ENCODE data around the gene FOXL2NB.

The FOXL2NB gene

DNA sequence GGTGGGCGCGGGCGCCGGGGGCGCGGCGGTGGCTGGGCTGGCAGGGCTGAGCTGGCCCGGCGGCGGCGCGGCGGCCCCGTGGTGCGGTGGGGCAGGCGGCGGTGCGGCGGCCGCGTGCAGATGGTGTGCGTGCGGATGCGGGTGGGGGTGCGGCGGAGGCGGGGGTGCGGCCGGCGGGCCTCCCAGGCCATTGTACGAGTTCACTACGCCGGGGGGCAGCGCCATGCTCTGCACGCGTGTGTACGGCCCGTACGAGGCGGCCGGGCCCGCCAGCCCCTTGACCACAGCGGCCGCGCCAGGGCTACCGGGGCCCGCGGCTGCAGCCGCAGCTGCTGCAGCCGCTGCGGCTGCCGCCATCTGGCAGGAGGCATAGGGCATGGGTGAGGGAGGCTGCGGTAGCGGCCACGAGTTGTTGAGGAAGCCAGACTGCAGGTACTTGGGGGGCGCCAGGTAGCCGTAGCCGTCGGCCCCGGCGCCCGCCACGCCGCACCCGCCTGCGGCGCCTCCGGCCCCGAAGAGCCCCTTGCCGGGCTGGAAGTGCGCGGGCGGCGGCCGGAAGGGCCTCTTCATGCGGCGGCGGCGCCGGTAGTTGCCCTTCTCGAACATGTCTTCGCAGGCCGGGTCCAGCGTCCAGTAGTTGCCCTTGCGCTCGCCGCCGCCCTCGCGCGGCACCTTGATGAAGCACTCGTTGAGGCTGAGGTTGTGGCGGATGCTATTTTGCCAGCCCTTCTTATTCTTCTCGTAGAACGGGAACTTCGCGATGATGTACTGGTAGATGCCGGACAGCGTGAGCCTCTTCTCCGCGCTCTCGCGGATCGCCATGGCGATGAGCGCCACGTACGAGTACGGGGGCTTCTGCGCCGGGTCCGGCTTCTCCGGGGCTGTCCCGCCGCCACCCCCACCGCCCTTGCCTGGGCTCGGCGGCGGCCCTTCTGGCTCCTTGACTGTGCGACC is 1.0 kb upstream of the FOXL2NB start:
- DNase-seq = no peak

DNA sequence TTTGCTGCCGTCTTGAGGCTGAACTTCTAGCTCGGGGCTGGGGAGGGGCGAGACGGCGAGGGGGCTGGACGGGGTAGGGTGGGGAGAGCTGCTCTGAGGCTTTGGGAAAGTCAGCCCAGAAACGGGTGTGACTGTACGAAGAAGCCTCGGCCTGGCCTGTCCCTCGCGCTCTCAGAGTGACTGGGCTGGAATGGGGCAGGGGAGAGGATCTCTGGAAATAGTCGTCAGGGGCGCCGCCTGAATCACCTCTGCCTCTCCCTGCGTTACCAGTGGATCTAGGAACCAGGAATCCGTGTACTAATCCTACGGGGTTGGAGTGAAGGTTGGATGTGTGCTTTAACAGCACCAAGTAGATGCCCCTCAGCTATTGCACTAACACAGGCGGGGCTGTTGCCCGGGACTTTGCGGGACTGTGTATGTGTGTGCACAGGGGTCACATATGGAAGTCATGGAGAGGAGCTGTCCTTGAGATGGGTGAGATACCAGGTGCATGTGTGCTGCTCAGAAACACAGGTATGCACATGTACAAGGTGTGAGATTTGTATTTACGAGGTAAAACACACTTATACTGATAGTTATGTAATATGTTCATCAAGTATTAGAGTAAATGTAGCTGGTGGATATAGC is 591 bp downstream of the FOXL2NB start:
- DNase-seq = no peak

DNA sequence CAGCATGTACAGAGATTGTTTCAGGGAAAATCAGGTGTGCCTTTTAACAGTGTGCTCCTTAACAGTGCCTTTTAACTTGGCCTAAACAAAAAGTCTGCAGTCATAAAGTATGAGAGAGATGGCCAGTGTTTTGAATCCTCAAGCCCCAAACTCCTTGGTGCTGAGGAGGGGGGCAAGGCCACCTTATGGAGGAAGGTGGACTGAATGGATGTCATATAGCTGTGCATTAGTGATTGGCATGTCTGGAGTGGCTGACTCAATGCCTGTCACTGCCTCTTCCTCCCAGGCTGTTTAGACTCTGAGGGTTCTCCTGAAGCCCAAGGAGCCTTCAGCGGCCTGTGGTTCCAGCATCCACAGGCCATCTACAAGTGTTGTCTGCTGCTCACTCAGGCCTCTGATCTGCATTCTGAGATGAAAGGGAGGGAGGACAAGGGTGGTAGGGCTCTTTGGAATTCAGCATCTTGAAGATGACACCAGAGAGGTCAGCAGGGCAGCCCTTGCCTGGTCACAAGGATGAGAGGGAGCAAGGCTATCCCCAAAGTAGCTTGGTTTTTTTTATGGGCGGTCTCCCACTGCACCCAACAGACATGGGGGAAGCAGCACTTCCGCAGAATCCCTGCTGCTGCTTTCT is 1.5 kb downstream of the FOXL2NB start:
- DNase-seq = no peak

DNA sequence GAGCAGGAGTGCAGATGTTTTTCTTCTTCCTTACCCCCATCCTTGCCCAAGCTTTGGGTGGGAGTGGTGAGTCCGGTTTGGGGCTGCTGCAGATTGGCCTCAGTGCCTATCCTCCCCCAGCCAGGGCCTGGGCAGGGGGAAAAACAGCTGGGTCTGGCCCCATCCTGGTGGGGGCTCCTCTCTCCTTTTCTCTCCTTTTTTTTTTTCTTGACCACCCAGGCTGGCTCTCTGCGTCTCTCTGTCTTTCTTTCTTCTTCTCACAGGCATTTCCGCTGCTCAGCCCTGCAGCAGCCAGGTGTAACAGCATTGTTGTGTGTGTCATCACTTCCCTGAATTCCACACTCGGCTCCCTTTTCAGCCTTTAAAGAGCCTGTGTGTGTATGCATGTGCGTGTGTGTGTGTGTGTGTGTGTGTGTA is 2.0 kb downstream of the FOXL2NB start:
- no peak for DNase-seq

DNA sequence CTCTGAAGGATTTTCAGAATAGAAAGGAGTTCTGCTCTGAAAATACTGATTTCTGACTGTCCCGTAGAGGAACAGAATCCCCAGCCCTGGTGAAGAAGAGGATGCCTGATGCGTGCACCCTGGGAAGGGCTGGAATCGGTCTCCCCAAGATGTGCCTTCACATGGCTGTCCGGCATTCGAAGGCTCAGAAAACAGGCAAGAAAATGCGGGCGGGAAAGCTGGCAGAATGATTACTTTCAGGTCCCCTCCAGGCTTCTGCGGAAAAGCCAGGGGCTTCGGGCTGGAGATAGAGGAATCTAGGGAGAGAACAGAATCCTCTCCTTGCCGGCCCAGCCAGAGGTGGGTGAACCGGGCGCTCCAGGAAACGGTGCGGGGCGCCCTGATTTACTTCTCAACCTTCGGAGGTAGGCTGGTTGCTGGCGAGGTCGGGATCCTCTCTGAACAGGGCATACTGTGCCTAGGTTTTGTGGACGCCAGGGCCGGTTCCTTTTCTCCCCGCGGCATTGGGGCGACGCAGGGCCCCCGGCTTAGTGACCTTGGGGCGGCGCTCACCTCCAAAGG is 2.5 kb downstream of the FOXL2NB start:
- no peak for DNase-seq

DNA sequence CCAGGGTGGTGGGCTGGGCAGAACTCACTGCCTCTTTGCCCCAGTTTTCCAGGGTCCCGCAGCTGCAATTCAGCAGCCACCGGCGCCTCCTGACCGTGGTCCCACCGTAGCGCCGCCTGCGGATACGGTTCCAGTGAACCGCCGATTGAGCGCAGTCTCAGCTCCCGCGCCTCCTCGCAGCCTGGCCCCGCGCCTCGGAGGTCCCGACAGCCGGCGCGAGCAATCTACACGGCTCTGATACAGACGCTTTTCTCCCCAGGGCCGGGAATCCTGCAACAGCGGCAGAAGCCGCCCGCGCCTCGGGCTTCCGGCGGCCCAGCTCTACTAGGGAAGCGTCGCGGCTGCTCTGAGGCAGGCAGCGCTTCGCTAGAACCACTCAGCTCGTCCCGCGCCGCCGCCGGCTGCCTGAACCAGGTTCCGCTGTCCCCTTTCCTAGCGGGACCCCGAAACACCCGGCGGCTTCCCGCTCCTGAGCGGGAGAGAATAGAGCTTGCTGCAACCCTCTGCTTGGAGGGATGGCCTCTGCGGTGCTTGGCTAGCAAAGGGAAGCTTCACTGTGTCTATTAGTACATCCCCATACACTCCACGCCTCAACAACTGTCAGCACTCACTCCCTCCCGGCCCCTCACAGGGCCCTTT is 3.1 kb downstream of the FOXL2NB start:
- DNase-seq = peak in 1 of 2 donors; percentile 14

DNA sequence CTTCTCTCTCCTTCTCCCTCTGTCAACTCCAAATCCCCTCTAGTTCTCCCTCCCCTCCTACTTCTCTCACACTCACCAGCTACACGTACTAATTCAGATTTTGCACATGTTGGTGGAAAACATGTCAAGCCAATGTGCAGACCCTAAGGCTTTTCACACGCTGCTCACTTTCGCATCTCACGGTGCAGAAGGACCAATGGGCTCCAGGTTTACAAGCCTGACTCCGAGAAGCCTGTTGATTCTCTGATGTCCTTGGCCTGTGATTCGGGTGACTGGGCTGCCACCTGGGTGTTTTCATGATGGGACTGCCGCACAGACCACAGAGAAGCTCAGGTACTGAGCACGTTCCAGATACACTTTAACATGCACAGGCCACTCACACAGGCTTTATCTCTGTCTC is 3.7 kb downstream of the FOXL2NB start:
- DNase-seq = no peak

DNA sequence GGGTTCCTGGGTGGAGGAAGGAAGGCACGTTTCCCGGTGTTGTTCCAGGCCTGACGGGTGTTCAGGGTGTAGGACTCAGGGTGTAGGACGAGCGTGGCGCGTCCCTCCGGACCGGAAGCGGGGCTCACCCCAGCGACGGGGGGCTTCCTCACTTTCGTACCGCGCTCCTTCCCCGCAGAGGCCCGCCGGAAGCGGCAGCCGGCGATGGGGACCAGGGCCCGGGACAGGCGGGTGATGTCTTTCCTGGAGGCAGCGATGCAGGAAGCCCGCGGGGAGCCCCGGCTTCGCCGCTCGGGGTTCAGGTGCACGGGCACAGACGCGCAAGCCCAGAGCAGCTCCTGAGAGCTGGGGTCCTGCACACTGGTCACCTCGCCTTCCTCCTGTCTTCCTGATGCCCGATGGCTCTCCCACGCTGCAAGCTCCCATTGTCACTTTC is 13.4 kb downstream of the FOXL2NB start:
- DNase-seq = no peak

DNA sequence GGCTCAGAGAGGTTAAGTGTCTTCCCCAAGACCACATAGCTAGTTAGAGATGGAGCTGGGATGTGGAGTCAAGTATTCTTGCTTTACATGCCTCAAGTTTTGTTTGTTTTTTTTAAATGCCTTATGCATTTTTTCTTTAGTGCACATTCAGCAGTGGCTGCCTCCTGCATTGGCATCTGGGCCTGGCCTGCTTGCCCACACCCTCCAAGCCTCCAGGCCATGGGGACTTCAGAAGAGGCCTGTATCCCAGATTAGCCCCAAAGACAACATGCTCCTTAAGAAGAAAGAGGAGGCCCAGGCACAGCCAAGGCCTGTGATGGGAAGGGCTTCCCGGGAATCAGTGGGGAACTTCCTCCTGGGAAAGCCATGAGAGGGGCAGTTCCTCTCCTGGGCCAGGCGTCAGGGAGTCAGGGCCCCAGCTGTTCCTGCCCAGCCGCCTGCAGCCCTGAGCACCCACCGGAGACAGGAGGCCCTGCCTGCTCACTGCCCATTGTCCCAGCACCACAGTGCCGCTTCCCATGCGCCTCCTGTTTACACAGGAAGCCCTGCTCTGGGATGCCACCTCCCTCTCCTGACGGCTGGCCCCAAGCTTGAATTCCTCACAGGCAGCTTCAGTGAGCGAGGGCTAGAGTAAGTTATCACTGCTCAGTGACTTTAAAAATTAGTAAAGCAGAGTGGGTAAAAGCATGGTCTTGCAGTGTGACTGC is 16.0 kb downstream of the FOXL2NB start:
- no peak for DNase-seq

DNA sequence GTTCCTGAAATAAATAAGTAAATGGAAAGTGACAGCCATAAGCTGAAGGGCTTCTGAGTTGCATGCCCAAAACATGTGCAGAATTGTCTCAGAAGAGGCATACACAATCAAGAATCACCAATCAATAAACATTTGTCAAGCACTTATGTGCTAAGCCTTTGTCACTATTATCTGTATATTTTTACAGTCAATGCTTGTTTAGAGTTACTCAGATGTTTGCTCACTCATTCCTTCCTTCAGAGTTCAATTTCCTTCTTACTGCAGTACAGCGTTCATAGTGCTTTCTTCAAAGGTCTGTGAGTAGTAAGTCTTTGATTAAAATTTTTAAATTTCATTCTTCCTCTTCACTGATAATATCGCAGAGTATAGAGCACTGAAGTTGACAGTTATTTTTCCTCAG is 17.2 kb downstream of the FOXL2NB start:
- no peak for DNase-seq

DNA sequence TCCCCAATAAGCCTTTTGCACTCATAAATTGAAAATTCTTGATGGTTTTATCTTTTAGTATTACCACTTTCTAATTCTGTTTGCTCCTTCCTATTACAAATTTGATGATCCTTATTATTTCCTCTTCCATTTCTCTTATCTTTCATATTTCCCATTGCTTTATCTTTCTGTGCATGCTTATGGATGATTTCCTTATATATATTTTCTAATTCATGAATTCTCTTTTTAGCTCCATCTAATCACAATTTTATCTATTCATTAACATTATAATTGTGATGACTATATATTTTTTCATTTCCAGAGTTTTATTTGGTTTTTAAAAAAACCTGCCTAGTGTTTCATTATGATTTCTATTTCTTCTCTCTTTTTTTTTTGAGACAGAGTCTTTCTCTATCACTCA is 17.9 kb downstream of the FOXL2NB start:
- DNase-seq = no peak

DNA sequence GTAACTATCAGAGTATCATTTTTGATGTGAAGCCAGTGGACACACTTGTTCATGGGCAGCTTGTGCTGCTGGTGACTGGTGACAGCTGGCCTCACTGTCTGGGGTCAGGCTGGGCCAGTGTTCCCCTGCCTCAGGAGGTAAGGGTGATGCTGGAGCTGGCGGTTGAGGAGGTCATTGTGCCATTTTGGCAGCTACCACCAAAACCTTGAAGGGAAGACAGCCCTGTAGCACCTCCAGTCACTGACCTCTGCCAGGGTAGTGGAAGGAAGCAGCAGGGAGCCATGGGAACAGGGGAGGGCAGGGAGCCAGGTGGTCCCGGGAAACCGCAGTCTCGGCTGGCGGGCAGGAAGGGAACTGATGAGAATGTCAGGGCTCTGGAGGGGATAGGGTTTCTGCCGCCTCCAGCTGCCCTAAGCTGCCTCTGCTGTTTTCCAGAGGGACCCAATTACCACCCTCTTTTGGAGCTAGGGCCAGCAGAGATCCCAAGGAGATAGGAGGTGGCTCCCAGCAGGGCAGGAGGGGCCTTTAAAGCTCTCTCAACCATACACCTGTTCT is 24.8 kb downstream of the FOXL2NB start:
- DNase-seq = no peak

DNA sequence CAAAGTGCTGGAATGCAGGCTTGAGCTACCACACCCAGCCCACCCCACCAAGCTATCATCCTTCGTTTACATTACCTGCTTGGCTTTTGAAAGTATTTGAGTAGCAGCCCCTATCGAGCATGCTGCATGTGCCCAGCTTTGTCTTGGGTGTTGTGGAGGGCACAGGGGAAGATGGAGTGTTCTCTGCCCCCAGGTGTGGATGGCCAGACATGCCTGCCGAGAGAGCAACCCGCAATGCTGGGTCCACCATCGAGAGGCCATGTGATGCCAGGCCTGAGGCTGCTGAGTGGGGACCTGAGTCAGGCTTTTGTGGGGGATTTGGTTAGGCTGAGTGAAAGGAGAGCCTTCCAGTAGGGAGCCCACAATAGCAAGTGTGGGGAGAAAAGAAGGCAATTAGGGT is 25.9 kb downstream of the FOXL2NB start:
- no peak for DNase-seq

DNA sequence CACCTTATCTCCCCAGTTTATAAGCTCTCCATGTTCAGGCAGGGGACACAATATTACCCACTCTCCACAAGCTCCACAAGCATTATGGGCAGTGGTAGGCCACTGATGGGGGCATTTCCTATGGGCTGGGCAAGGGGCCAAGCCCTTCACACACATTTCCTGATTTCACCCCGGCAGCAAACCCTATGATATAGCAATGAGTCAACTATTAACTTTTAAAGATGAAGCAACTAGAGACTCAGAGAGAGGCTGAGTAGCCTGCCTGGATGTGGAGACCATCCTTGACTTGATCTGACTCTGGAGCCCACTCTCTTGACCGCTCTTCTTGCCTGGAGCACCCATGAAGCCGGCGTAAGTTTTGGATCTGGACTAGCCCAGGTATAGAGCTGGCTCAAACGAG is 27.4 kb downstream of the FOXL2NB start:
- DNase-seq = no peak

DNA sequence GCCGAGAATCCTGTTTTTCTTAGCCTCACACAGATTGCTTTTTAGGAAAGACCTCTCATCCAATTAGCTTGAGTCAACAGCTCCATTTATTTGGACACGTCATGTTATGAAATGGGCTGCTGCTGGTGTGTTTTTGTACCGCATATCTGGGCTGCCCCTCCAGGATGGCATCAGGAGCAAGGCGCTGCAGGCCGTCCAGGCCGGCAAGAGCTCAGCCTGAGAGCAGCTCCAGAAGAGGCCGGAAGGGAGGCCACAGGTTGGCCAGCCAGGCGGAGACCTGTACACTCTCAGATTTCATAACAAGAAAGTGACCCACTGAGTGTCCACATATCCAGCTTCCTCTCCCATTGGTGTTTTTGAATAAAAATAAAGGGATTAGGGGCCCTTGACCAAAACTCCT is 28.3 kb downstream of the FOXL2NB start:
- no peak for DNase-seq

DNA sequence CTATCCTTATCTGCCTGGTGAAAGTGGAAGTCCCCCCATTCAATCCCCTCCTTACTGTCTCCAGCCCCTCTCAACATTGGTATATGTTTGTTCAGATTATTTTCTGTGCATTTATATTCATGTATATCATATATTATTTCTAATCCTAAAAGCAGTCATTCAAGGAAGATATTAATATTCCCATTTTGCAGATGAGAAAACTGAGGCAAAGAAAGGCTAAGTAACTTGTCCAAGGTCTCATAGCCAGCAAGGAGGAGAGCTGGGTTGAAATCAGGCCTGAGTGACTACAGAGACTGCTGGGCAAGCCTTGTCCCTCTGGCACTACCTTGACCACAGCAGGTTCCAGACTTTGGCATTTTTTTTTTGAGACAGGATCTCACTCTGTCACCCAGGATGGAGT is 29.0 kb downstream of the FOXL2NB start:
- no peak for DNase-seq

DNA sequence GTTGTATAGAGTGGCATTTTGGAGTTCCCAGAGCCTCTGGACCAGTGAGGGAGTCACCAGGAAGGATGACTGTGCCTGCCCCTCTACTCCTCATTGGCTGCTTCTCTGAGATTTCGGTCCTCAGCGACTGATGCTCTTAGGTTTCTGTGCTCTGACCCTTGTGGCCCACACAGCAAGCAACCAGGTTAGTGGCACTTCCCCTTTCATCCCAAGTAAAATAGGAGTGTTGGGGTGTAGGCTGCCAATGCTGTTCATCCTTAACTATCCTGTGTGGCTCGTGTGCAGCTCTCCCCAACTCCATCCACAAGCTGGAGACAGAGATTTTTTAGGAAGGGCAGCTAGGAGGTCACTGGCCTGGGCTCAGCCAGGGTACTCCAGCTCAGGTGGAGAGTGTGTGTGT is 37.8 kb downstream of the FOXL2NB start:
- DNase-seq = no peak

DNA sequence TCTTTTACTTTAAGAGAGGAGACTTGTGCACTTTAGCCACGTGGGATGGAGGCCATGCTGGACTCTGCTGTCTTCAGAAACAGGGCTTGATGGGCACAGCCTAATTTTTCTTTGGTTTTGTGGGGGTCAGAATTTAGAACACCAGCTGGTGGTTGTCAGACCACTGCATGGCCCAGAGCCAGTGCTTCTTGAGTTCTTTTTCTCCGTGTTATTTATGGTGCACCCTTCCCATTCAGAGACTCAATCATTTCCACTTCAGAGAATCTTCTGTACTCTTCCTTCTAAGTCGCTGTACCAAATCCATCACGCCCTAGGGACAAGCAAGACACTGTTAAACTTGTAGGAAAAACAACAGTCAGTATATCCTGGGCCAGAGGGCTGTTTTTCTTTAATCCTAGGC is 38.9 kb downstream of the FOXL2NB start:
- DNase-seq = no peak

DNA sequence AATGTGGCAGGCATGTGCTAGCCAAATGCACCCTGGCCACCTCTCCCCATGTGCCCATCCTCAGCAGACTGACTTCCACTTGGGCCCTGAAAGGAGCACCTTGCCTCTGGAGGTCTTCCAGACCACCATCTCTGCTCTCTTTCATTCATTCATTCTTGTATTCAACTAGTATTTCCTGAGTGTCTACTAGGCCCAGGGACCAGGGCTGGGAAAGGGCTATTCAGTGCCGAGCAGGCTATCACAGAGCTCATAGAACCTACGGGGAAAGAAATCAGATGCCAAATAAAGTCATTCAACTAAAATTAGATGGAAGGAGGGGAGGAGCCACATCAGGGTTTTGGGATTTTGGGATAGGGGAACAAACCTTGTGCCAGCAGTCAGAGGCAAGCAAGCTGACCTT is 40.2 kb downstream of the FOXL2NB start:
- no peak for DNase-seq

DNA sequence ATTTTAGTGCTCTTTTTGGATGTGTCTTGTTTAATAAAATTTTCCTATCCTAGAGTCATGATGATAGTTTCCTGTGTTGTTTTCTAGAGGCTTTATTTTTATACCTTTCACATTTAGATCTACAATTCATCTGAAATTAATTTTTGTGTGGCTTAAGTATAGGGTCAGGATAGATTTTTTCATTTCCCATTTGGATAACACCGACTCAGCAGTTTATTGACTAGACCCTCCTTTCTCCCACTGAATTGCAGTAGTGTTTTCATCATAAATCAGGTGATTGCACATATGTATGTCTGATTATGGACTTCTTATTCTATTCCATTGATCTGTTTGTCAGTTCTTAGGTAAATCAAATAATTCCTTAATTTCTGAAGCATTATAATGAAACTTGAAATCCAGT is 48.7 kb downstream of the FOXL2NB start:
- no peak for DNase-seq
